SK-N-SH (cell line): ENCODE measurements around the gene CTAGE9.

ENCODE experiments used
- CHD2 ChIP-seq: fragments of 150-350 bp; IDR thresholded peaks from 2 replicates; pipeline ENCODE4 v1.6.1; 2018; ENCODE audit warnings: low read length; ENCODE audit not compliant: partially characterized antibody
- CTCF ChIP-seq: fragments of 200-600 bp; sonication (generic); IDR thresholded peaks from 2 replicates; pipeline ENCODE4 v1.6.1; 2017; ENCODE audit warnings: antibody characterized with exemption, mild to moderate bottlenecking, moderate library complexity
- MXI1 ChIP-seq: IDR thresholded peaks from 2 replicates; pipeline ENCODE4 v1.6.1; 2012; ENCODE audit warnings: mild to moderate bottlenecking, low read depth, low read length, improper control_type of control experiment
- PBX3 ChIP-seq: IDR thresholded peaks from 2 replicates; pipeline ENCODE4; 2012
- REST ChIP-seq: IDR thresholded peaks from 2 replicates; pipeline ENCODE4 v1.6.1; 2012; ENCODE audit warnings: mild to moderate bottlenecking, low read depth, low read length, moderate library complexity
- TAF1 ChIP-seq: IDR thresholded peaks from 2 replicates; pipeline ENCODE4 v1.6.1; 2012; ENCODE audit warnings: low read depth, mild to moderate bottlenecking, low read length, moderate library complexity, borderline replicate concordance
- USF2 ChIP-seq: fragments of 150-350 bp; IDR thresholded peaks from 2 replicates; pipeline ENCODE4 v1.6.1; 2017; ENCODE audit warnings: antibody characterized with exemption, low read length, low read depth, borderline replicate concordance
- ZBTB33 ChIP-seq: IDR thresholded peaks from 2 replicates; pipeline ENCODE4 v1.4.0; 2012; ENCODE audit warnings: low read depth, borderline replicate concordance

- TF ChIP-seq MXI1 = no peak
- no peak for TF ChIP-seq CTCF
- TF ChIP-seq PBX3 = no peak
- no peak for TF ChIP-seq CHD2
- TF ChIP-seq USF2 = no peak
- no peak for TF ChIP-seq TAF1
- TF ChIP-seq REST = no peak
- no peak for TF ChIP-seq ZBTB33
Observed at GRCh38 chr6:131754715-131755567, 44.1 kb upstream of the CTAGE9 start.
